ENCODE results near the gene BABAM2.

- TF ChIP-seq CTCF (conservative IDR thresholded peaks at IDR 0.05; ENCODE audit: low read length) (no peak), EZH2phosphoT487 (IDR thresholded peaks at IDR 0.05; ENCODE audit: borderline replicate concordance, low read depth, low read length) (no peak)
Measured at GRCh38 chr2:28095622-28096021, 205.1 kb downstream of the BABAM2 start.
